ENCODE data around the gene MTRF1.

Gene MTRF1

DNA sequence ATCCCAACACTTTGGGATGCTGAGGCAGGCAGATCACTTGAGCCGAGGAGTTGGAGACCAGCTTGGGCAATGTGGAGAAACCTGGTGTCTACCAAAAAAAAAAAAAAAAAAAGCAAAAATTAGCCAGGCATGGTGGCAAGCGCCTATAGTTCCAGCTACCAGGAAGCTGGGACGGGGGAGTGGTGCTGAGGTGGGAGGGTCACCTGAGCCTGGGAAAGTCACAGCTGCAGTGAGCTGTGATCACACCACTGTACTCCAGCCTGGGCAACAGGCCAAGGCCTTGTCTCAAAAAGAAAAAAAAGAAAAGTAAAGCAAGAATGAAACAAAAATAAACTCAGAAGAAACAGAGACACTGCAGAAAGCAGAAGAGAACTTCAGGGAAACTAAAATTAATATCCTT is 31.6 kb downstream of the MTRF1 start:
- no peak for TF ChIP-seq JUND (IDR thresholded peaks at IDR 0.05; ENCODE audit: low read depth)
- no peak for DNase-seq (ENCODE audit: low read depth in 1 of 2, low spot score in 1 of 2)
- in situ Hi-C loops (cut with HindIII; ENCODE audit: low pct_unique_long_range_greater_than_20kb, low sequenced_read_pairs) = no loop called here

- DNase-seq (ENCODE audit: low read depth in 1 of 2, low spot score in 1 of 2) = no peak
- no peak for TF ChIP-seq JUND (IDR thresholded peaks at IDR 0.05; ENCODE audit: low read depth)
- in situ Hi-C loops (cut with HindIII; ENCODE audit: low pct_unique_long_range_greater_than_20kb, low sequenced_read_pairs) = no loop called here
Observed at GRCh38 chr13:41231025-41231677, 32.2 kb downstream of the MTRF1 start.

DNA sequence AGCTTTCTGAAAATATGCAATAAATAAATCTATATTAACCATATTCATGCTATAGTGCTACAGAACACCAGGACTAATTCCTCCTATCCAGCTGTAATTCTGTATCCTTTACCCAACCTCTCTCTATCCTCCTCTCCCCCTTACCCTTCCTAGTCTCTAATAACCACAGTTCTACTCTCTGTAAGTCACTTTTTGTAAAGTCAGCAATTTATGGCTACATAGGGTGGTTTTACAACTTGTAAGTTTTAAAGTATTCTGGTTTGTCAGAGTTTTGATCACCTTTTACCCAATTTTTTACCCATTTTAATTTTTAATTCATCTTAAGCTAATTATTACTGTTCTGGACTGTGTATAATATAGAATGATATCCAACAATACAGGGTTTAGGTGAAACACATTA is 34.0 kb downstream of the MTRF1 start:
- no peak for TF ChIP-seq JUND (IDR thresholded peaks at IDR 0.05; ENCODE audit: low read depth)
- DNase-seq (ENCODE audit: low read depth in 1 of 2, low spot score in 1 of 2) = no peak
- in situ Hi-C loops (cut with HindIII; ENCODE audit: low pct_unique_long_range_greater_than_20kb, low sequenced_read_pairs) = no loop called here

- DNase-seq (ENCODE audit: low read depth in 1 of 2, low spot score in 1 of 2) = no peak
- TF ChIP-seq JUND (IDR thresholded peaks at IDR 0.05; ENCODE audit: low read depth) = no peak
- in situ Hi-C loops (cut with HindIII; ENCODE audit: low pct_unique_long_range_greater_than_20kb, low sequenced_read_pairs) = no loop called here
Observed at GRCh38 chr13:41224113-41225110, 39.0 kb downstream of the MTRF1 start.

DNA sequence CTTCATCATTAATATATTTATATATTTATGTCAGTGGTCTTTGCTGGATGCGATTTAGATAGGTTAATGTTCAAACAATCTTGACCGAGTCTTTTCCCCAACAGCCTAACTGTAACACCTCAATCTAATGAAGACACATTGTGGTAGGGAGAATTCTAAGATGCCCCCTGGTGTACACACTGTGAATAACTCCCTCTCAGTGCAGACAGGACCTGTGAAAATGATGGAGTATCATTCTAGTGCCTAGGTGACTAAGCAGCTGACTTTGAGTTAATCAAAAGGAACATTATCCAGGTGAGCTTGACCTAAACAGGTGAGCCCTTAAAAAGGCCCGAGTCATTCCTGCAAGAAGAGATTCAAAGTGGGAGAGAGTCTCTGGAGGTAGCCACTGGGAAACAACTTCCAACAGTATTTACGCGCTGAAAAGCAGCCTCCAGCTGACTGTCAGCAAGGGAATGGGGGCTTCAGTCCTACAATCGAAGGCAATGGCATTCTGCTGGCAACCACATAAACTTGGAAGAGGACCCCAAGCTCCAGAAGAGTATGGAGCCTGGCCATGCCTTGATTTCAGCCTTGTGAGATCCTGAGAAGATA is 41.0 kb downstream of the MTRF1 start:
- in situ Hi-C loops (cut with HindIII; ENCODE audit: low pct_unique_long_range_greater_than_20kb, low sequenced_read_pairs) = no loop called here
- TF ChIP-seq JUND (IDR thresholded peaks at IDR 0.05; ENCODE audit: low read depth) = no peak
- peak; percentile 18 to 65 for DNase-seq (ENCODE audit: low read depth in 1 of 2, low spot score in 1 of 2)

DNA sequence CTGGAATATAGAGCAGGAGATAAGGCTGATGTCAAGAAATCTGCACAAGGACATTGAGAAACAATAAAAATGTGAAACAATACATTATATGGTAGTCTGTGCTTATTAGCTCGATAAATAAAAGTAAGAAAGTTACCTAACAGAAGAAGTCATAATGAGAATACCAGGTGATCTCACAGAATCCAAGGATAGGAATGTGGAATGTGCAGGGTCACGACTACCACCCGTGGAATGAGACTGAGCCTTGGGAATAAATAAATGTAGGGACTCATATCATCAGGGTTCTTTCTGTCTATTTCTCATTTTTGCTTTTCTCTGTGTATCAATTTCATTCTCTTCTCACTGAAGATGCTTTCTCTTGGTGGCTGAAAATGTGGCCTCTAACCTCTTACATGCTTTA is 43.0 kb downstream of the MTRF1 start:
- DNase-seq (ENCODE audit: low read depth in 1 of 2, low spot score in 1 of 2) = no peak
- no peak for TF ChIP-seq JUND (IDR thresholded peaks at IDR 0.05; ENCODE audit: low read depth)
- in situ Hi-C loops (cut with HindIII; ENCODE audit: low pct_unique_long_range_greater_than_20kb, low sequenced_read_pairs) = no loop called here

DNA sequence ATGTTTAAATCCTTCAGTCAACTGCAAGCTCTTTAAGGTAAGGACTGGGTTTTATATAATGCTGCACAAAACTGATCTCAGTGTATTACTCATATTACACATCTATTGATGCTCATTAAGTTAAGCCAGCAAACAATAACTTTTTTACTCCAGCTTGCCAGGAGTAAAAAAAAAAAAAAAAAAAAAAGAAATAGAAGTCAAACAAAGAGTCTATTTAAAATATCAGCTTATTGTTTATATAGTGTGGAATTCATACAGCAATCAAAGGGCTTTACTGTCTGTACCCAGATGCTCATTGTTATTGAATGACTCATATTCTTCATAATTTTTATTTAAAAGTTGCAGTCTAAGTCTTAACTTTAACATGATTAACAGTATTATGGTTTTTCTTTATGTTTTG is 47.2 kb downstream of the MTRF1 start:
- in situ Hi-C loops (cut with HindIII; ENCODE audit: low pct_unique_long_range_greater_than_20kb, low sequenced_read_pairs) = no loop called here
- no peak for TF ChIP-seq JUND (IDR thresholded peaks at IDR 0.05; ENCODE audit: low read depth)
- DNase-seq (ENCODE audit: low read depth in 1 of 2, low spot score in 1 of 2) = no peak

GRCh38 chr13:41213919-41214318 is 49.5 kb downstream of the MTRF1 start:
- TF ChIP-seq JUND (IDR thresholded peaks at IDR 0.05; ENCODE audit: low read depth) = no peak
- in situ Hi-C loops (cut with HindIII; ENCODE audit: low pct_unique_long_range_greater_than_20kb, low sequenced_read_pairs) = no loop called here
- DNase-seq (ENCODE audit: low read depth in 1 of 2, low spot score in 1 of 2) = no peak

GRCh38 chr13:41213316-41213715 is 50.1 kb downstream of the MTRF1 start:
- TF ChIP-seq JUND (IDR thresholded peaks at IDR 0.05; ENCODE audit: low read depth) = no peak

GRCh38 chr13:41212881-41213280 is 50.5 kb downstream of the MTRF1 start:
- no peak for TF ChIP-seq JUND (IDR thresholded peaks at IDR 0.05; ENCODE audit: low read depth)
- no peak for DNase-seq (ENCODE audit: low read depth in 1 of 2, low spot score in 1 of 2)
- in situ Hi-C loops (cut with HindIII; ENCODE audit: low pct_unique_long_range_greater_than_20kb, low sequenced_read_pairs) = no loop called here

More at GRCh38 chr13:41213316-41213715, 50.1 kb downstream of the MTRF1 start:
- in situ Hi-C loops (cut with HindIII; ENCODE audit: low pct_unique_long_range_greater_than_20kb, low sequenced_read_pairs) = no loop called here
- peak in 1 of 2 experiments; percentile 14 for DNase-seq (ENCODE audit: low read depth in 1 of 2, low spot score in 1 of 2)

DNA sequence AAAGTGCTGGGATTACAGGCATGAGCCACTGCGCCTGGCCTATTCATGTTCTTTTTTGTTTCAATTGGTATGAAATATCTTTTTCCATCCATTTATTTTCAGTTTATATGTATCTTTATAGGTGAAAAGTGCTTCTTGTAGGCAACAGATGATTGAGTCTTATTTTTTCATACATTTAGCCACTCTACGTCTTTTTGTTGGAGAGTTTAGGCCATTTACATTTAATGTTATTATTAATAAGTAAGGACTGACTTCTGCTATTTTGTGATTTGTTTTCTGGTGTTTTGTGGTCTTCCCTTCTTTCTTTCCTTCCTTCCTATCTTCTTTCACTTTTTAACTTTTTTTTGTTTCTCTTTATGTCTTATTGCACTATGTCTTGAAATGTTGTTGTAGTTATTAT is 52.3 kb downstream of the MTRF1 start:
- in situ Hi-C loops (cut with HindIII; ENCODE audit: low pct_unique_long_range_greater_than_20kb, low sequenced_read_pairs) = no loop called here
- DNase-seq (ENCODE audit: low read depth in 1 of 2, low spot score in 1 of 2) = no peak
- TF ChIP-seq JUND (IDR thresholded peaks at IDR 0.05; ENCODE audit: low read depth) = no peak

DNA sequence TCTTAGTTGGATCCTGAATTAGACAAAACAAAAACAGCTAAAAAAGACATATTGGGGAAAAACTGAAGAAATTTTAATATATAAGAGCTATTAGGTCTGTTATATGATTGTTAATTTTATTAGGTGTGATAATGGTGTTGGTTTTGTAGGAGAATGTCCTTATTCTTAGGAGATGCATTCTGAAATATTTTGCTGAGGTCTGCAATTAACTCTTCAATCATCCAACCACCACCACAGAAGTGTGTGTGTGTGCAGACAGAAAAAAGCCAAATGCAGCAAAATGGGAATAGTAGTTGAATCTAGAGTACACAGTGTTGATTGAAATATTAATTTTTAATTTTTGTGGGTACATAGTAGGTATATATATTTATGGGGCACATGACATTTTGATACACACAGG is 56.9 kb downstream of the MTRF1 start:
- in situ Hi-C loops (cut with HindIII; ENCODE audit: low pct_unique_long_range_greater_than_20kb, low sequenced_read_pairs) = no loop called here
- no peak for TF ChIP-seq JUND (IDR thresholded peaks at IDR 0.05; ENCODE audit: low read depth)
- DNase-seq (ENCODE audit: low read depth in 1 of 2, low spot score in 1 of 2) = no peak

- in situ Hi-C loops (cut with HindIII; ENCODE audit: low pct_unique_long_range_greater_than_20kb, low sequenced_read_pairs) = no loop called here
- no peak for DNase-seq (ENCODE audit: low read depth in 1 of 2, low spot score in 1 of 2)
- no peak for TF ChIP-seq JUND (IDR thresholded peaks at IDR 0.05; ENCODE audit: low read depth)
Observed at GRCh38 chr13:41203810-41204209, 59.6 kb downstream of the MTRF1 start.
